Measurements from ENCODE around the gene ERCC4. TPM values are rescaled to one million over a fixed set of nuclear protein-coding genes. Genes with fewer than 3 reads are reported as not detected.
"Not testable (repeated sequence)": the region's sequence is repeated elsewhere in the genome, so short reads cannot be mapped to it uniquely, and the experiment has no call there.

ERCC4 gene
- total RNA-seq: 5.9 TPM

- DNase-seq (ENCODE audit: low read depth in 2 of 3, low spot score in 2 of 3): peak; percentile 95 to 100 (median 99)
Observed at GRCh38 chr16:13919683-13920509, at the start of gene ERCC4. ERCC4 (plus strand) TSS chr16:13920154; CDS start chr16:13920166, 12 bp downstream.

- DNase-seq (ENCODE audit: low read depth in 2 of 3, low spot score in 2 of 3): peak in 1 of 3 donors; percentile 11
Observed at GRCh38 chr16:13873835-13874438, 46.0 kb upstream of the ERCC4 start.

GRCh38 chr16:13875614-13876284 lies 44.2 kb upstream of the ERCC4 start:
- no peak for DNase-seq (ENCODE audit: low read depth in 2 of 3, low spot score in 2 of 3)

GRCh38 chr16:13883276-13883675 lies 36.7 kb upstream of the ERCC4 start:
- DNase-seq (ENCODE audit: low read depth in 2 of 3, low spot score in 2 of 3): no peak

- DNase-seq (ENCODE audit: low read depth in 2 of 3, low spot score in 2 of 3): no peak
Observed at GRCh38 chr16:13883881-13884280, 36.1 kb upstream of the ERCC4 start.

- no peak for DNase-seq (ENCODE audit: low read depth in 2 of 3, low spot score in 2 of 3)
Observed at GRCh38 chr16:13885700-13886099, 34.3 kb upstream of the ERCC4 start.

GRCh38 chr16:13886608-13887007 lies 33.3 kb upstream of the ERCC4 start:
- DNase-seq (ENCODE audit: low read depth in 2 of 3, low spot score in 2 of 3): no peak

- DNase-seq (ENCODE audit: low read depth in 2 of 3, low spot score in 2 of 3): not testable (repeated sequence)
Observed at GRCh38 chr16:13889323-13889722, 30.6 kb upstream of the ERCC4 start.

GRCh38 chr16:13892301-13892700 lies 27.7 kb upstream of the ERCC4 start:
- no peak for DNase-seq (ENCODE audit: low read depth in 2 of 3, low spot score in 2 of 3)

GRCh38 chr16:13895516-13895915 lies 24.4 kb upstream of the ERCC4 start:
- no peak for DNase-seq (ENCODE audit: low read depth in 2 of 3, low spot score in 2 of 3)

- DNase-seq (ENCODE audit: low read depth in 2 of 3, low spot score in 2 of 3): no peak
Observed at GRCh38 chr16:13896543-13897182, 23.3 kb upstream of the ERCC4 start.

- DNase-seq (ENCODE audit: low read depth in 2 of 3, low spot score in 2 of 3): no peak
Observed at GRCh38 chr16:13897806-13898205, 22.1 kb upstream of the ERCC4 start.

- no peak for DNase-seq (ENCODE audit: low read depth in 2 of 3, low spot score in 2 of 3)
Observed at GRCh38 chr16:13898233-13898632, 21.7 kb upstream of the ERCC4 start.

- no peak for DNase-seq (ENCODE audit: low read depth in 2 of 3, low spot score in 2 of 3)
Observed at GRCh38 chr16:13902052-13902451, 17.9 kb upstream of the ERCC4 start.

- DNase-seq (ENCODE audit: low read depth in 2 of 3, low spot score in 2 of 3): no peak
Observed at GRCh38 chr16:13902677-13903076, 17.3 kb upstream of the ERCC4 start.

GRCh38 chr16:13904179-13904691 lies 15.7 kb upstream of the ERCC4 start:
- no peak for DNase-seq (ENCODE audit: low read depth in 2 of 3, low spot score in 2 of 3)

- not testable (repeated sequence) for DNase-seq (ENCODE audit: low read depth in 2 of 3, low spot score in 2 of 3)
Observed at GRCh38 chr16:13904822-13905221, 15.1 kb upstream of the ERCC4 start.

- DNase-seq (ENCODE audit: low read depth in 2 of 3, low spot score in 2 of 3): no peak
Observed at GRCh38 chr16:13906168-13907089, 13.5 kb upstream of the ERCC4 start.

GRCh38 chr16:13907431-13907830 lies 12.5 kb upstream of the ERCC4 start:
- no peak for DNase-seq (ENCODE audit: low read depth in 2 of 3, low spot score in 2 of 3)

GRCh38 chr16:13909069-13909468 lies 10.9 kb upstream of the ERCC4 start:
- no peak for DNase-seq (ENCODE audit: low read depth in 2 of 3, low spot score in 2 of 3)

Measured in hematopoietic multipotent progenitor cell (in vitro differentiated cells).